ENCODE measurements around the gene EIF1AD.
"Not testable (repeated sequence)": the region's sequence is repeated elsewhere in the genome, so short reads cannot be mapped to it uniquely, and the experiment has no call there.

EIF1AD gene

GRCh38 chr11:66020618-66021357, 18.8 kb upstream of the EIF1AD start:
- DNase-seq, result no peak

- no peak for DNase-seq
Measured at GRCh38 chr11:66020212-66020611, 18.3 kb upstream of the EIF1AD start.

- no peak for DNase-seq
Measured at GRCh38 chr11:66017321-66017720, 15.4 kb upstream of the EIF1AD start.

GRCh38 chr11:66016793-66017177, 14.8 kb upstream of the EIF1AD start:
- DNase-seq, result no peak

- DNase-seq, result no peak
Measured at GRCh38 chr11:66015936-66016792, 14.2 kb upstream of the EIF1AD start.

- DNase-seq, result no peak
Measured at GRCh38 chr11:66015454-66015881, 13.5 kb upstream of the EIF1AD start.

GRCh38 chr11:66014804-66015453, 13.0 kb upstream of the EIF1AD start:
- no peak for DNase-seq

- no peak for DNase-seq
Measured at GRCh38 chr11:66013762-66014100, 11.8 kb upstream of the EIF1AD start.

- DNase-seq, result no peak
Measured at GRCh38 chr11:66012946-66013761, 11.2 kb upstream of the EIF1AD start.

- no peak for DNase-seq
Measured at GRCh38 chr11:66012371-66012945, 10.5 kb upstream of the EIF1AD start.

- DNase-seq, result no peak
Measured at GRCh38 chr11:66011785-66012303, 9.9 kb upstream of the EIF1AD start, which contains the start of gene CST6. TSS of gene CST6 (plus strand) at chr11:66012008. CDS start at chr11:66012045, 37 bp downstream.

- no peak for DNase-seq
Measured at GRCh38 chr11:66011239-66011784, 9.4 kb upstream of the EIF1AD start.

- not testable (repeated sequence) for DNase-seq
Measured at GRCh38 chr11:66010036-66010435, 8.1 kb upstream of the EIF1AD start.

GRCh38 chr11:66008468-66009101, 6.6 kb upstream of the EIF1AD start:
- DNase-seq, result no peak

- DNase-seq, result no peak
Measured at GRCh38 chr11:66008095-66008467, 6.1 kb upstream of the EIF1AD start.

GRCh38 chr11:66007201-66007634, 5.3 kb upstream of the EIF1AD start:
- DNase-seq, result no peak

GRCh38 chr11:66006891-66007176, 4.9 kb upstream of the EIF1AD start:
- no peak for DNase-seq

- DNase-seq, result no peak
Measured at GRCh38 chr11:66006134-66006890, 4.4 kb upstream of the EIF1AD start.

- no peak for DNase-seq
Measured at GRCh38 chr11:66004186-66004585, 2.2 kb upstream of the EIF1AD start.

- no peak for DNase-seq
Measured at GRCh38 chr11:66003291-66003690, 1.3 kb upstream of the EIF1AD start.

All from NCI-H1417 treated with DMSO at 0.1 percent for 48 hours (cell line).